Colonic mucosa (tissue), 4 donors: ENCODE measurements around the gene EDIL3. TPM values are rescaled to one million over a fixed set of nuclear protein-coding genes. Genes with fewer than 3 reads are reported as not detected.

Experiments
- DNase-seq: peaks from one replicate; pipeline ENCODE4 v3.0.0-alpha.2; 2020
- H3K27ac ChIP-seq: fragments of 200-600 bp; one replicate; pipeline ENCODE4 v1.8.0; 2021
- H3K27me3 ChIP-seq: fragments of 200-600 bp; one replicate; pipeline ENCODE4 v1.8.0; 2021
- H3K36me3 ChIP-seq: fragments of 200-600 bp; one replicate; pipeline ENCODE4 v1.8.0; 2021
- H3K4me1 ChIP-seq: fragments of 200-600 bp; one replicate; pipeline ENCODE4 v1.8.0; 2021; ENCODE audit warnings: mild to moderate bottlenecking
- H3K4me3 ChIP-seq: fragments of 200-600 bp; one replicate; pipeline ENCODE4 v1.8.0; 2021
- H3K9ac ChIP-seq, 2 donors: one replicate each; pipeline ENCODE4 v1.7.0; 2013; ENCODE audit warnings: control low read depth in 2 of 2, low read depth in 2 of 2, low read length in 2 of 2
- H3K9me3 ChIP-seq: fragments of 200-600 bp; one replicate; pipeline ENCODE4 v1.8.0; 2021
- CTCF ChIP-seq: fragments of 200-600 bp; IDR thresholded peaks from one replicate; pipeline ENCODE4 v1.8.0; 2022; ENCODE audit warnings: antibody characterized with exemption, mild to moderate bottlenecking
- intact Hi-C: fragments of 100-400 bp; cut with DNase I; formaldehyde crosslinking; loops from one replicate; pipeline ENCODE4 v1.14.1; 2022
- total RNA-seq, 2 donors: library from RNA; stranded (reverse); fragmentation: NEBNext Ultra II Directional in 1 of 2; extraction: Animal tissue kit (Norgen Biotek cat#: 25700) in 1 of 2; gene quantifications; one replicate each; pipeline ENCODE4 v1.2.1, GENCODE V29; 2021
- donor health status: healthy.
- donor health status: DM: no; HTN: no; CAD: no.
- donor health status: DM: no; HTN: no; CAD: no.

The EDIL3 gene
- total RNA-seq, 2 donors from 2014 or later, result 23.6 to 27.5 TPM

- intact Hi-C loops, result loop anchor here (10.0 kb wide), 1 partner anchor 329 kb away; no protein-coding TSS in a partner anchor
- Histone ChIP-seq H3K4me3 (no peak overlapping the region), H3K27me3 (no peaks in the 10 kb centered on the region), H3K36me3 (no peaks in the 10 kb centered on the region), H3K27ac (no peak overlapping the region), H3K9me3 (no peaks in the 10 kb centered on the region), H3K4me1 (no peaks in the 10 kb centered on the region), H3K9ac (no peak overlapping the region)
- DNase-seq, result no peak
- no peak for TF ChIP-seq CTCF
Observed at GRCh38 chr5:84253946-84254345, 130.7 kb downstream of the EDIL3 start.

- H3K36me3 ChIP-seq, result no peaks in the 10 kb centered on the region
- no peak for TF ChIP-seq CTCF
- H3K4me1 ChIP-seq, result no peaks in the 10 kb centered on the region
- H3K27me3 ChIP-seq, result no peaks in the 10 kb centered on the region
- H3K27ac ChIP-seq, result no peak overlapping the region
- no peak overlapping the region for H3K9ac ChIP-seq
- no peak for DNase-seq
- no peaks in the 10 kb centered on the region for H3K9me3 ChIP-seq
- intact Hi-C loops, result loop anchor here (10.0 kb wide), 1 partner anchor 327 kb away; no protein-coding TSS in a partner anchor
- H3K4me3 ChIP-seq, result no peak overlapping the region
Observed at GRCh38 chr5:84251503-84251902, 133.2 kb downstream of the EDIL3 start.

GRCh38 chr5:84249918-84250630 is 134.6 kb downstream of the EDIL3 start:
- H3K27me3 ChIP-seq, result no peaks in the 10 kb centered on the region
- intact Hi-C loops, result loop anchor here (10.0 kb wide), 1 partner anchor 325 kb away; no protein-coding TSS in a partner anchor
- no peaks in the 10 kb centered on the region for H3K36me3 ChIP-seq
- no peaks in the 10 kb centered on the region for H3K4me1 ChIP-seq
- no peak overlapping the region for H3K4me3 ChIP-seq
- H3K27ac ChIP-seq, result no peak overlapping the region
- TF ChIP-seq CTCF, result no peak
- H3K9me3 ChIP-seq, result no peaks in the 10 kb centered on the region
- H3K9ac ChIP-seq, result no peak overlapping the region
- no peak for DNase-seq

- Histone ChIP-seq H3K4me1 (no peaks in the 10 kb centered on the region), H3K27ac (no peak overlapping the region), H3K36me3 (no peaks in the 10 kb centered on the region), H3K9ac (no peak overlapping the region), H3K9me3 (no peaks in the 10 kb centered on the region), H3K4me3 (no peak overlapping the region), H3K27me3 (no peaks in the 10 kb centered on the region)
- TF ChIP-seq CTCF, result no peak
- intact Hi-C loops, result no loop called here
- DNase-seq, result no peak
Observed at GRCh38 chr5:84248013-84248412, 136.7 kb downstream of the EDIL3 start.

- no peak overlapping the region for H3K9ac ChIP-seq
Observed at GRCh38 chr5:84242286-84242685, 142.4 kb downstream of the EDIL3 start.

More at GRCh38 chr5:84242286-84242685, 142.4 kb downstream of the EDIL3 start:
- Histone ChIP-seq H3K27me3 (no peaks in the 10 kb centered on the region), H3K4me3 (no peak overlapping the region), H3K27ac (no peak overlapping the region), H3K36me3 (no peaks in the 10 kb centered on the region), H3K9me3 (no peaks in the 10 kb centered on the region), H3K4me1 (no peaks in the 10 kb centered on the region)
- DNase-seq, result no peak
- intact Hi-C loops, result no loop called here
- TF ChIP-seq CTCF, result no peak
